HG02678 (cell line): ENCODE data around the gene PRR5L.

Source experiments
- ATAC-seq: cut with Tn5 transposase; IDR thresholded peaks from one replicate; pipeline ENCODE4 v1.9.1; 2021; ENCODE audit warnings: mild to moderate bottlenecking, moderate library complexity; ENCODE audit not compliant: unreplicated experiment

PRR5L gene, protein sequence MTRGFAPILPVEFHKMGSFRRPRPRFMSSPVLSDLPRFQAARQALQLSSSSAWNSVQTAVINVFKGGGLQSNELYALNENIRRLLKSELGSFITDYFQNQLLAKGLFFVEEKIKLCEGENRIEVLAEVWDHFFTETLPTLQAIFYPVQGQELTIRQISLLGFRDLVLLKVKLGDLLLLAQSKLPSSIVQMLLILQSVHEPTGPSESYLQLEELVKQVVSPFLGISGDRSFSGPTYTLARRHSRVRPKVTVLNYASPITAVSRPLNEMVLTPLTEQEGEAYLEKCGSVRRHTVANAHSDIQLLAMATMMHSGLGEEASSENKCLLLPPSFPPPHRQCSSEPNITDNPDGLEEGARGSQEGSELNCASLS

GRCh38 chr11:36295926-36296325, at the start of gene PRR5L:
PRR5L (plus strand) TSS chr11:36296288; CDS start chr11:36401122, 104,834 bp downstream.
- ATAC-seq: no peak

DNA sequence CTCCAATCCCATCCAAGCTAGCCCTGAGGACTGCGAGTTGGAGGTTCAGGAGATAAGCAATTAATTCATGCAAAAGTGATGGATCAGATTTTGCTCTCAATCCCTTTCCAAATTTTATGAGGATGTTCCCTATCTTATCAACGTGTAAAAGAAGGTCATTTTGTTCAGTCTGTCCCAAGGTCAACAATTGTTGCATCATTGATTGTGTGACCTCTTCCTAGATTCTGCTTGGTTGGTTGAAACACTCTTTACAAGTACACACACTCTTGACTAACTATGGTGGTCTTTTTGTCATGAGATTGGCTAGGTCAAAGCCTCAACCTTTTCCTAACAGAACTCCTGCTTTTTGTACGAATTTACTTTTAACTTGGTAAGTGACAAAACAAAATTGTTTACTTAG, 48.6 kb upstream of the PRR5L start:
- ATAC-seq: no peak

DNA sequence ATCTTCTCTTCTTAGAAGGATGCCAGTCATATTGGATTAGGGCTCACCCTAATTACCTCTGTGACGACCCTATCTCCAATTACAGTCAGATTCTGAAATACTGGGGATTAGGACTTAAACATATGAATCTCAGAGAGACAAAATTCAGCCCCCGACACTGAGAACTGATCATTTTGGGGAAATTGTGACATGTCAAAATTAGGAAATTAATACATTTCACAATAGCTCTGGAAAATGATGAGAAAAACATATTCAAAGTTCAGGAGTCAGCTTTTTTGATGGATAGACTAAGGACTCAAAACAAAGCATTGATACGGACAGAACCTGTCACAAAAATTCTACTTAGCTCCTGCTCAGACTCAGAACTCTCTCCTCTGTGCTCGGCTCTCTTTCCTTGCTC, 47.7 kb upstream of the PRR5L start:
- ATAC-seq: no peak

- no peak for ATAC-seq
These were observed 46.8 kb upstream of the PRR5L start for GRCh38 chr11:36249246-36249645.

DNA sequence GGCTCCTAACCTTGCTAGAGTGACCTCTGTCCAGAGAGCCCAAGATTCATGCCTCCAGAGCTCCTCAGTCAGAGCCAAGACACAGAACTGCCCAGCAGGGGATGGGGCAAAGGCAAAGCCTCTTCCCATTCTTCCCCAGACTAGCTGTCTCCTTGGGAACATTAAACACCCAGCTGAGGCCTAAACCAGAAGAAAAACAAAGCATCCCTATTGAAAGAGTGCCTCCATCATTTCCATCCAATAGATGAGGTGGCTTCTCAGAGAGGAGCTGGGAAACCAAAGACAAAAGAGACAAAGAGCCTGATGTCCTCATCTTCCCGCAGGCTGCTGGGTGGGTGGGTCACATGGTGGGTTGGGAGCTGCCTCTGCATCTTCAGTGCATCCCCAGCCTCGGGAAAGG, 44.3 kb upstream of the PRR5L start:
- no peak for ATAC-seq

- ATAC-seq: no peak
These were observed 42.9 kb upstream of the PRR5L start for GRCh38 chr11:36253238-36253637.

- ATAC-seq: no peak
These were observed 41.4 kb upstream of the PRR5L start for GRCh38 chr11:36254713-36255112.

DNA sequence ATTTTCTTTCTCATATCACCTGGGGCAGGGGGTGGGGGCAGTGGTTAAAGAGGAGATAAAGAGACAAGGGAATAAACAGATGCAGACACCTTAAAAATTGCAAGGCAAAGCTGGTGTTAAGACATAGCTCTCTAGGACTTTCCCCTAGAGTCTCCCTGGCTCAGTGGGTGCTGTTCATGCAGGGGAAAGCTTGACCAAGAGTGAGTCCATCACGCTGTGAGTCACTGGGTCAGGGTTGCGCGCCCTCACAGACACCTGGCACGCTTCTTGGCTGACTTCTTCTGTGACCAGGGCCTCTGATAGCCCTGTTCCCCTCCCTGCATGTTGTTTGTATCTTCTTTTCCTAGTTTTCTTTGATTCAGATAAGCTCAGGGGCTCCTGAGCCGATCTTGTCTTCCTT, 38.7 kb upstream of the PRR5L start:
- no peak for ATAC-seq

- no peak for ATAC-seq
These were observed 37.2 kb upstream of the PRR5L start for GRCh38 chr11:36258730-36259360.

DNA sequence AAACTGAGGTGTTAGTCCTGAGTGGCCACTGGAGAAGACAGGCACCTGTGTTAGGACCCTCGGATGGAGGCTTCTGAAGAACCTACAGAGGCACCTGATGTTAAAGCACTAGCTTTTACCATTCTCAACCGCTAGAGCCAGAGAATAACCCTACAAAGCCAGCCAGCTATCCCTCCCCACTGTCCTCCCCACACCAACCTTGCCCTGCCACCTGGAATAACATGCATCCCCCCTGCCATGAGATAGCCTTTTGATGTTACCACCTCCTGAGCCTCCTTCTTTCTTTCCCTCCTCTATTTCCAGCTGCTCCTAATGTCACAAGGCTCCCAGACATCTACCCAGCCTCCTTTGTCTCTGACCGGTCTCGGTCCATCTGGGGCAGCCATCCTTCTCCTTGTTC, 35.0 kb upstream of the PRR5L start:
- no peak for ATAC-seq

GRCh38 chr11:36264011-36264972, 31.8 kb upstream of the PRR5L start:
- no peak for ATAC-seq

DNA sequence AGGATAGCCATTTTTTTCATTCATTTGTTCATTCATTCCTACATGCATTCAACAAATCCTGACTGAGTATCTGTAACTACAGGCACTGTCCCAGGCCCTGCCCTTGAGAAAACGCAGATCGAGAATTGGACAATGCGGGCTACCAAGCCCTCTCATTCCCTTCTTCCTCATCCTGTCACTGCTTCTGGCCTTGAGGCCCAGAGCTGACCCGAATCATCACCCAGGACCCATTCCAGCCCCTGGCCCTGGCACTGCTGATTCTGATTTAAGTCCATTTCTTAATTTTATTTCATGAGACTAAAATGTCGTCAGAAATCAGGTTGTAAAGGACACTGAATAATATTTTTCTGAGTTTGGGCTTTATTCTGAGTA, 31.1 kb upstream of the PRR5L start:
- ATAC-seq: no peak

- ATAC-seq: peak; percentile 79
These were observed 30.1 kb upstream of the PRR5L start for GRCh38 chr11:36265793-36266628.

- ATAC-seq: no peak
These were observed 29.3 kb upstream of the PRR5L start for GRCh38 chr11:36266767-36267166.

- ATAC-seq: no peak
These were observed 27.6 kb upstream of the PRR5L start for GRCh38 chr11:36268337-36268985.

GRCh38 chr11:36270701-36271100, 25.4 kb upstream of the PRR5L start:
- ATAC-seq: no peak

GRCh38 chr11:36271794-36272407, 24.2 kb upstream of the PRR5L start:
- ATAC-seq: no peak

DNA sequence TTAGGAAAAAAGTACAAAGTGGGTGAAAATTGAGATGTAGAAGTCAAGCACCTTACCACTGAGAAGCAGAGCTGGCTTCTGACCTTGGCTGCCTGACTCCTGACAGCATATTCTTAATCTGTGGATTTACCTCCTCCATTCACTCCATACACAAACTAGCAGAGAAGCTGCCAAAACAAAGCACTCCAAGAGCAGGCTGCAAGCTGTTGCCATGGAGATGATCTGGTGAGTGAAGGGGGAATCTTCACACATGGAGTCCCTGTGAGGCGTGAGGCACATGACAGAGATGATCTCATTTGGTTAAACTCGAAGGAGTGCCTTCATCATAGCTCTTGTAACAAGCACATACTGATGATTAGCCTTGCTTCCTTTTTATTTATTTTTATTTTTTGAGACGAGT, 23.0 kb upstream of the PRR5L start:
- ATAC-seq: no peak

DNA sequence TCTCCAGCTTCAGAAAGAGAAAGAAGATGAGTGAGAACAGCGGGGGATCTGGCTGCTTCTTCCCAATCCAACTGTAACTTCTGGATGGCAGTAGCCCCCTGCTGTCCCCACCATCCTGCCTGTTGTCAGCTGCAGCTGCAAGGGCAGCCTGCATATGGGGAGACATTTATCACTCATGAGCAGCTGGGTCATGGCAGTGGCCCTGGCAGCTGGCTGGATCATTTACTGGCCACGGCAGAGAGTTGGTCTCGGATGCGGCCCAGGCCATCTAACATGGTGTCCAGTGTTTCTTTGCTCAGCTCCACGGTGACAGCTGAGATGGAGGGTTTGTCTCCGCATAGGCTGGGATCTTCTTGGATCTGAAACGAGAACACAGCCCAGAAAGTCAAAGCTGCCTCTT, 21.7 kb upstream of the PRR5L start:
- no peak for ATAC-seq
